Measurements from ENCODE around the gene RUBCNL. TPM values are rescaled to one million over a fixed set of nuclear protein-coding genes. Genes with fewer than 3 reads are reported as not detected.

The RUBCNL gene
- total RNA-seq, 1 donor from 2014 or later = 1.1 TPM

DNA sequence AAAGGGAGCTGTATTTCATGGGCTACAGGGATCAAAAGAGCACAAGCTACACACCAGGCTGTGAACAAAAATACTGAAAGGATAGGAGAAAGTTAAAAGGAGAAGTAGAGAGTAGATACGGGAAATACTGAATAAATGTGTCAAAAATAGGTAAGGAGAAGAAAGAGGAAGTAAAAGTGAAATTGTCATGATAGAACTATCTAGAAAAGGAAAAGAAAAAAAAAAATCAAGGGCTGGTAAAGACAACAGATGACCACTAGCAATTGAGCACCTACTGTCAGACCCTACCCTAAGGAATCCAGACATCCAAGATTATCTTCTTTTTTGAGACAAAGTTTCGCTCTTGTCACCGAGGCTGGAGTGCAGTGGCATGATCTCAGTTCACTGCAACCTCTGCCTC is 4.8 kb downstream of the RUBCNL start:
- H3K4me1 Mint-ChIP-seq (ENCODE audit: unreplicated experiment) = peaks cover 6% of the 10 kb centered on the region
- no peaks in the 10 kb centered on the region for H3K36me3 Mint-ChIP-seq
- no peak overlapping the region for H3K27ac Mint-ChIP-seq
- peaks cover 40% of the 10 kb centered on the region for H3K27me3 Mint-ChIP-seq
- no peak for DNase-seq (ENCODE audit: extremely low spot score, unreplicated experiment)
- TF ChIP-seq CTCF (conservative IDR thresholded peaks at IDR 0.05) = no peak
- H3K9me3 Mint-ChIP-seq = no peaks in the 10 kb centered on the region
- H3K4me3 Mint-ChIP-seq = no peak overlapping the region

GRCh38 chr13:46380242-46380641 is 6.8 kb downstream of the RUBCNL start:
- no peak overlapping the region for H3K4me3 Mint-ChIP-seq
- no peaks in the 10 kb centered on the region for H3K4me1 Mint-ChIP-seq (ENCODE audit: unreplicated experiment)
- no peak for TF ChIP-seq CTCF (conservative IDR thresholded peaks at IDR 0.05)
- DNase-seq (ENCODE audit: extremely low spot score, unreplicated experiment) = no peak
- no peak overlapping the region for H3K27ac Mint-ChIP-seq
- peaks cover 20% of the 10 kb centered on the region for H3K27me3 Mint-ChIP-seq
- H3K9me3 Mint-ChIP-seq = no peaks in the 10 kb centered on the region
- H3K36me3 Mint-ChIP-seq = no peaks in the 10 kb centered on the region

GRCh38 chr13:46379611-46380010 is 7.4 kb downstream of the RUBCNL start:
- Mint-ChIP-seq H3K4me1 (ENCODE audit: unreplicated experiment) (no peaks in the 10 kb centered on the region), H3K27ac (no peak overlapping the region), H3K4me3 (no peak overlapping the region), H3K9me3 (no peaks in the 10 kb centered on the region), H3K27me3 (peaks cover 14% of the 10 kb centered on the region), H3K36me3 (no peaks in the 10 kb centered on the region)
- DNase-seq (ENCODE audit: extremely low spot score, unreplicated experiment) = no peak
- no peak for TF ChIP-seq CTCF (conservative IDR thresholded peaks at IDR 0.05)

DNA sequence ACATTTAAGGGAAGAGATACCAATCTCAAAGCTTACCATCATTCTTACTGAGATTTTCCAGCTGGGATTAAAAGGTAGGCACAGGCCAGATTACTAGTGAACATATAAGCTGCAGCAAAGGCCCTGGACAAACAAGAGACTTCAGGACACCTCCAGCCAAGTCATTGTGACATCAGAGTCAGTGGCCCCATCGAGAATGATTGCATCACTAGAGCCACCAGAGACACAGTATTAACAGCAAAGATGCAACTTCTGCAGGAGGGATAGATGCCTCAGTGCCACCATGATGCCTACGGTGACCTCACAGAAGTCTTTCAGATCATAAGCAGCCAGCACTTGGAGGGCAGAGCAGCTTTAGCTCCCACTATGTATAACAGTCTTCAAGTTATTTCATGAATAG is 8.6 kb downstream of the RUBCNL start:
- no peaks in the 10 kb centered on the region for H3K36me3 Mint-ChIP-seq

DNA sequence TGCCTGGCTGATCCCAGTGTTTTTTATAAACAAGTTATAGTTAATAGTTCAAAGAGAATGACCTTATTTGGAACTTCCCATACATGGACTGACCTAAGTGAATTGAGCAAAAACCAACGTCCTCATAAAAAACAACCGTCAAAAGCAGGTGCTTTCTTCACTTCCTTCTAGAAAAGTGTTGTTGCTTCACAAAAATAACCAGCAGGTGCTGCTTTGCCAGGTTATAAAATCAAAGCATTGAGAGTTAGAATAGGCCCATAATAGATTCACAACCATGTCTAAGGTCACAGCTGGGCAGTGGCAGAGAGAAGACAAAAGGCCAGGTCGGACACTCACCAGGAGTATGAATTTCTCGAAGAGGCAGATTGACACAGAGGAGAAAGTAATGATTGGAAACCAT is 9.5 kb downstream of the RUBCNL start:
- no peak for DNase-seq (ENCODE audit: extremely low spot score, unreplicated experiment)
- Mint-ChIP-seq H3K4me1 (ENCODE audit: unreplicated experiment) (no peaks in the 10 kb centered on the region), H3K9me3 (no peaks in the 10 kb centered on the region), H3K27me3 (no peaks in the 10 kb centered on the region), H3K4me3 (no peak overlapping the region), H3K36me3 (no peaks in the 10 kb centered on the region), H3K27ac (no peak overlapping the region)
- no peak for TF ChIP-seq CTCF (conservative IDR thresholded peaks at IDR 0.05)

More for the DNA sequence above, 8.6 kb downstream of the RUBCNL start:
- Mint-ChIP-seq H3K27ac (no peak overlapping the region), H3K4me3 (no peak overlapping the region), H3K4me1 (ENCODE audit: unreplicated experiment) (no peaks in the 10 kb centered on the region), H3K9me3 (no peaks in the 10 kb centered on the region), H3K27me3 (peaks cover 4% of the 10 kb centered on the region)
- no peak for TF ChIP-seq CTCF (conservative IDR thresholded peaks at IDR 0.05)
- DNase-seq (ENCODE audit: extremely low spot score, unreplicated experiment) = no peak

DNA sequence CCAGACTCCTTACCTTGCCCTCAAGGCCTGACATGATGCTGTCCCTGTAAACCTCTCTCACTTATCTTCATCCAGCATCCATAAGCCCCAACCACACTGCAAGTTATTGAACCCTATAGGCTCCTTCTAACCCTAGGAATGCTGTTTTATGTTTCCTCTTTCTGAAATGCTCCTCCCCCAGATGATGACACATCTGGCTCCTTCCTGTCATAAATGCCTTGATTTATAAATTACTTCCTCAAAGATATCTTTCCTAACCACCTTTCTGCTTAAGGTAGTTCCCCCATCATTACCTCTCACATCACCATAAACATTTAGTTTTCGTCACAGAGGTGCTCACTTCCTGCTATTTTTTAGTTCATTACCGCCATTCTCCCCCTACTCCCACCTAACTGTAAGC is 12.3 kb downstream of the RUBCNL start:
- H3K4me1 Mint-ChIP-seq (ENCODE audit: unreplicated experiment) = peaks cover 5% of the 10 kb centered on the region
- H3K27me3 Mint-ChIP-seq = no peaks in the 10 kb centered on the region
- H3K9me3 Mint-ChIP-seq = no peaks in the 10 kb centered on the region
- no peak for TF ChIP-seq CTCF (conservative IDR thresholded peaks at IDR 0.05)
- no peak overlapping the region for H3K4me3 Mint-ChIP-seq
- no peaks in the 10 kb centered on the region for H3K36me3 Mint-ChIP-seq
- DNase-seq (ENCODE audit: extremely low spot score, unreplicated experiment) = no peak
- no peak overlapping the region for H3K27ac Mint-ChIP-seq

All from type B pancreatic cell (in vitro differentiated cells).